ENCODE results near the gene CSMD2. TPM values are rescaled to one million over a fixed set of nuclear protein-coding genes. Genes with fewer than 3 reads are reported as not detected.

The CSMD2 gene
- total and polyA plus RNA-seq, 2 experiments from 2014 or later: 5.3 to 16.6 TPM

DNA sequence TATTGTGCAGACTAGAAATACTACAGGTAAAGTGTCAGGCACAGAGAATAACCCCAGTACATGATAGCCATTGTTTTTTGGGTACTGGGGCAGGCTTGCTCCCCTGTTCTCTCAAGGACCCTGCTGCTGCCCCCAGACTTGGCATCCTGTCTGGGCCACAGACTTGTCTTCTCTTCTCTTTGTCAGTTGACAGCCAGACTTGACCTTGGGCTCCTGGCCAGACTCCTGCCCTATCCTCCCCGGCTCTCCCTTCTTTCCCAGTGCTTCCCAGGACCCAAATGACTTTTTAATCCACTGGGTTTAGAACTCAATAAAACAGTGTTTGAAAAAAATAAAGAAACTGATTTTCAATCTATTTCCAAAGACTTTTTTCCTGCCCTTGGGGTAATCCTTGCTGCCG, 649.4 kb downstream of the CSMD2 start:
- Histone ChIP-seq H3F3A (replicated peaks; ENCODE audit: low read depth) (no peaks in the 10 kb centered on the region), H2AFZ (no peak overlapping the region), H3K4me3 (no peak overlapping the region), H3K4me1 (ENCODE audit: insufficient read depth) (no peaks in the 10 kb centered on the region), H3K36me3 (ENCODE audit: insufficient read depth) (no peaks in the 10 kb centered on the region; the same call in 1 of the 2 replicates), H3K4me2 (no peak overlapping the region), H3K27ac (ENCODE audit: low read depth) (no peak overlapping the region), H3K27me3 (ENCODE audit: insufficient read depth) (no peaks in the 10 kb centered on the region), H3K9me2 (ENCODE audit: insufficient read depth) (no peaks in the 10 kb centered on the region), H4K20me1 (replicated peaks; ENCODE audit: insufficient read depth) (no peaks in the 10 kb centered on the region), H3K79me2 (replicated peaks; ENCODE audit: insufficient read depth) (no peaks in the 10 kb centered on the region)
- no peak for ATAC-seq
- H3K9me3 Mint-ChIP-seq: peaks cover 7% of the 10 kb centered on the region
- no peak overlapping the region for H3K27ac Mint-ChIP-seq
- H3K4me3 Mint-ChIP-seq: no peak overlapping the region
- H3K27me3 Mint-ChIP-seq (ENCODE audit: insufficient read depth, low read depth, poor library complexity): peaks cover 6% of the 10 kb centered on the region
- no peaks in the 10 kb centered on the region for H3K36me3 Mint-ChIP-seq (ENCODE audit: low read depth)
- DNase-seq (ENCODE audit: low spot score): no peak
- peaks cover 21% of the 10 kb centered on the region for H3K4me1 Mint-ChIP-seq
- TF ChIP-seq JUNB (IDR thresholded peaks at IDR 0.05; ENCODE audit: unreplicated experiment): no peak
- no peak for TF ChIP-seq CREB1 (CRISPR knock-in tag; IDR thresholded peaks at IDR 0.05; ENCODE audit: low read depth)
- TF ChIP-seq POLR2AphosphoS5 (IDR thresholded peaks at IDR 0.05; ENCODE audit: low read depth): no peak
- TF ChIP-seq, protein P1, sequence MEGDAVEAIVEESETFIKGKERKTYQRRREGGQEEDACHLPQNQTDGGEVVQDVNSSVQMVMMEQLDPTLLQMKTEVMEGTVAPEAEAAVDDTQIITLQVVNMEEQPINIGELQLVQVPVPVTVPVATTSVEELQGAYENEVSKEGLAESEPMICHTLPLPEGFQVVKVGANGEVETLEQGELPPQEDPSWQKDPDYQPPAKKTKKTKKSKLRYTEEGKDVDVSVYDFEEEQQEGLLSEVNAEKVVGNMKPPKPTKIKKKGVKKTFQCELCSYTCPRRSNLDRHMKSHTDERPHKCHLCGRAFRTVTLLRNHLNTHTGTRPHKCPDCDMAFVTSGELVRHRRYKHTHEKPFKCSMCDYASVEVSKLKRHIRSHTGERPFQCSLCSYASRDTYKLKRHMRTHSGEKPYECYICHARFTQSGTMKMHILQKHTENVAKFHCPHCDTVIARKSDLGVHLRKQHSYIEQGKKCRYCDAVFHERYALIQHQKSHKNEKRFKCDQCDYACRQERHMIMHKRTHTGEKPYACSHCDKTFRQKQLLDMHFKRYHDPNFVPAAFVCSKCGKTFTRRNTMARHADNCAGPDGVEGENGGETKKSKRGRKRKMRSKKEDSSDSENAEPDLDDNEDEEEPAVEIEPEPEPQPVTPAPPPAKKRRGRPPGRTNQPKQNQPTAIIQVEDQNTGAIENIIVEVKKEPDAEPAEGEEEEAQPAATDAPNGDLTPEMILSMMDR (conservative IDR thresholded peaks at IDR 0.05; ENCODE audit: low read depth in 2 of 2): no peak
- no peak for TF ChIP-seq ZNF331 (CRISPR knock-in tag; IDR thresholded peaks at IDR 0.05; ENCODE audit: low read depth)
- TF ChIP-seq NANOG (IDR thresholded peaks at IDR 0.05; ENCODE audit: borderline replicate concordance): no peak
- TF ChIP-seq ZNF114 (CRISPR knock-in tag; IDR thresholded peaks at IDR 0.05): no peak
- TF ChIP-seq, protein P2, sequence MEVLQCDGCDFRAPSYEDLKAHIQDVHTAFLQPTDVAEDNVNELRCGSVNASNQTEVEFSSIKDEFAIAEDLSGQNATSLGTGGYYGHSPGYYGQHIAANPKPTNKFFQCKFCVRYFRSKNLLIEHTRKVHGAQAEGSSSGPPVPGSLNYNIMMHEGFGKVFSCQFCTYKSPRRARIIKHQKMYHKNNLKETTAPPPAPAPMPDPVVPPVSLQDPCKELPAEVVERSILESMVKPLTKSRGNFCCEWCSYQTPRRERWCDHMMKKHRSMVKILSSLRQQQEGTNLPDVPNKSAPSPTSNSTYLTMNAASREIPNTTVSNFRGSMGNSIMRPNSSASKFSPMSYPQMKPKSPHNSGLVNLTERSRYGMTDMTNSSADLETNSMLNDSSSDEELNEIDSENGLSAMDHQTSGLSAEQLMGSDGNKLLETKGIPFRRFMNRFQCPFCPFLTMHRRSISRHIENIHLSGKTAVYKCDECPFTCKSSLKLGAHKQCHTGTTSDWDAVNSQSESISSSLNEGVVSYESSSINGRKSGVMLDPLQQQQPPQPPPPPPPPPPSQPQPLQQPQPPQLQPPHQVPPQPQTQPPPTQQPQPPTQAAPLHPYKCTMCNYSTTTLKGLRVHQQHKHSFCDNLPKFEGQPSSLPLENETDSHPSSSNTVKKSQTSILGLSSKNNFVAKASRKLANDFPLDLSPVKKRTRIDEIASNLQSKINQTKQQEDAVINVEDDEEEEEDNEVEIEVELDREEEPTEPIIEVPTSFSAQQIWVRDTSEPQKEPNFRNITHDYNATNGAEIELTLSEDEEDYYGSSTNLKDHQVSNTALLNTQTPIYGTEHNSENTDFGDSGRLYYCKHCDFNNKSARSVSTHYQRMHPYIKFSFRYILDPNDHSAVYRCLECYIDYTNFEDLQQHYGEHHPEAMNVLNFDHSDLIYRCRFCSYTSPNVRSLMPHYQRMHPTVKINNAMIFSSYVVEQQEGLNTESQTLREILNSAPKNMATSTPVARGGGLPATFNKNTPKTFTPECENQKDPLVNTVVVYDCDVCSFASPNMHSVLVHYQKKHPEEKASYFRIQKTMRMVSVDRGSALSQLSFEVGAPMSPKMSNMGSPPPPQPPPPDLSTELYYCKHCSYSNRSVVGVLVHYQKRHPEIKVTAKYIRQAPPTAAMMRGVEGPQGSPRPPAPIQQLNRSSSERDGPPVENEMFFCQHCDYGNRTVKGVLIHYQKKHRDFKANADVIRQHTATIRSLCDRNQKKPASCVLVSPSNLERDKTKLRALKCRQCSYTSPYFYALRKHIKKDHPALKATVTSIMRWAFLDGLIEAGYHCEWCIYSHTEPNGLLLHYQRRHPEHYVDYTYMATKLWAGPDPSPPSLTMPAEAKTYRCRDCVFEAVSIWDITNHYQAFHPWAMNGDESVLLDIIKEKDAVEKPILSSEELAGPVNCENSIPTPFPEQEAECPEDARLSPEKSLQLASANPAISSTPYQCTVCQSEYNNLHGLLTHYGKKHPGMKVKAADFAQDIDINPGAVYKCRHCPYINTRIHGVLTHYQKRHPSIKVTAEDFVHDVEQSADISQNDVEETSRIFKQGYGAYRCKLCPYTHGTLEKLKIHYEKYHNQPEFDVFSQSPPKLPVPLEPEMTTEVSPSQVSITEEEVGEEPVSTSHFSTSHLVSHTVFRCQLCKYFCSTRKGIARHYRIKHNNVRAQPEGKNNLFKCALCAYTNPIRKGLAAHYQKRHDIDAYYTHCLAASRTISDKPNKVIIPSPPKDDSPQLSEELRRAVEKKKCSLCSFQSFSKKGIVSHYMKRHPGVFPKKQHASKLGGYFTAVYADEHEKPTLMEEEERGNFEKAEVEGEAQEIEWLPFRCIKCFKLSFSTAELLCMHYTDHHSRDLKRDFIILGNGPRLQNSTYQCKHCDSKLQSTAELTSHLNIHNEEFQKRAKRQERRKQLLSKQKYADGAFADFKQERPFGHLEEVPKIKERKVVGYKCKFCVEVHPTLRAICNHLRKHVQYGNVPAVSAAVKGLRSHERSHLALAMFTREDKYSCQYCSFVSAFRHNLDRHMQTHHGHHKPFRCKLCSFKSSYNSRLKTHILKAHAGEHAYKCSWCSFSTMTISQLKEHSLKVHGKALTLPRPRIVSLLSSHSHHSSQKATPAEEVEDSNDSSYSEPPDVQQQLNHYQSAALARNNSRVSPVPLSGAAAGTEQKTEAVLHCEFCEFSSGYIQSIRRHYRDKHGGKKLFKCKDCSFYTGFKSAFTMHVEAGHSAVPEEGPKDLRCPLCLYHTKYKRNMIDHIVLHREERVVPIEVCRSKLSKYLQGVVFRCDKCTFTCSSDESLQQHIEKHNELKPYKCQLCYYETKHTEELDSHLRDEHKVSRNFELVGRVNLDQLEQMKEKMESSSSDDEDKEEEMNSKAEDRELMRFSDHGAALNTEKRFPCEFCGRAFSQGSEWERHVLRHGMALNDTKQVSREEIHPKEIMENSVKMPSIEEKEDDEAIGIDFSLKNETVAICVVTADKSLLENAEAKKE (CRISPR knock-in tag; IDR thresholded peaks at IDR 0.05): no peak
- TF ChIP-seq, protein P3, sequence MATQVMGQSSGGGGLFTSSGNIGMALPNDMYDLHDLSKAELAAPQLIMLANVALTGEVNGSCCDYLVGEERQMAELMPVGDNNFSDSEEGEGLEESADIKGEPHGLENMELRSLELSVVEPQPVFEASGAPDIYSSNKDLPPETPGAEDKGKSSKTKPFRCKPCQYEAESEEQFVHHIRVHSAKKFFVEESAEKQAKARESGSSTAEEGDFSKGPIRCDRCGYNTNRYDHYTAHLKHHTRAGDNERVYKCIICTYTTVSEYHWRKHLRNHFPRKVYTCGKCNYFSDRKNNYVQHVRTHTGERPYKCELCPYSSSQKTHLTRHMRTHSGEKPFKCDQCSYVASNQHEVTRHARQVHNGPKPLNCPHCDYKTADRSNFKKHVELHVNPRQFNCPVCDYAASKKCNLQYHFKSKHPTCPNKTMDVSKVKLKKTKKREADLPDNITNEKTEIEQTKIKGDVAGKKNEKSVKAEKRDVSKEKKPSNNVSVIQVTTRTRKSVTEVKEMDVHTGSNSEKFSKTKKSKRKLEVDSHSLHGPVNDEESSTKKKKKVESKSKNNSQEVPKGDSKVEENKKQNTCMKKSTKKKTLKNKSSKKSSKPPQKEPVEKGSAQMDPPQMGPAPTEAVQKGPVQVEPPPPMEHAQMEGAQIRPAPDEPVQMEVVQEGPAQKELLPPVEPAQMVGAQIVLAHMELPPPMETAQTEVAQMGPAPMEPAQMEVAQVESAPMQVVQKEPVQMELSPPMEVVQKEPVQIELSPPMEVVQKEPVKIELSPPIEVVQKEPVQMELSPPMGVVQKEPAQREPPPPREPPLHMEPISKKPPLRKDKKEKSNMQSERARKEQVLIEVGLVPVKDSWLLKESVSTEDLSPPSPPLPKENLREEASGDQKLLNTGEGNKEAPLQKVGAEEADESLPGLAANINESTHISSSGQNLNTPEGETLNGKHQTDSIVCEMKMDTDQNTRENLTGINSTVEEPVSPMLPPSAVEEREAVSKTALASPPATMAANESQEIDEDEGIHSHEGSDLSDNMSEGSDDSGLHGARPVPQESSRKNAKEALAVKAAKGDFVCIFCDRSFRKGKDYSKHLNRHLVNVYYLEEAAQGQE (IDR thresholded peaks at IDR 0.05; ENCODE audit: unreplicated experiment): no peak
- TF ChIP-seq EZH2 (IDR thresholded peaks at IDR 0.05; ENCODE audit: low read depth, unreplicated experiment): no peak
- no peak for TF ChIP-seq STAT1 (IDR thresholded peaks at IDR 0.05; ENCODE audit: unreplicated experiment)
